ENCODE results near the gene RHD. TPM values are rescaled to one million over a fixed set of nuclear protein-coding genes. Genes with fewer than 3 reads are reported as not detected.
"Not testable (repeated sequence)": the region's sequence is repeated elsewhere in the genome, so short reads cannot be mapped to it uniquely, and the experiment has no call there.

RHD gene
- total RNA-seq, 1 donor from 2014 or later: not detected

DNA sequence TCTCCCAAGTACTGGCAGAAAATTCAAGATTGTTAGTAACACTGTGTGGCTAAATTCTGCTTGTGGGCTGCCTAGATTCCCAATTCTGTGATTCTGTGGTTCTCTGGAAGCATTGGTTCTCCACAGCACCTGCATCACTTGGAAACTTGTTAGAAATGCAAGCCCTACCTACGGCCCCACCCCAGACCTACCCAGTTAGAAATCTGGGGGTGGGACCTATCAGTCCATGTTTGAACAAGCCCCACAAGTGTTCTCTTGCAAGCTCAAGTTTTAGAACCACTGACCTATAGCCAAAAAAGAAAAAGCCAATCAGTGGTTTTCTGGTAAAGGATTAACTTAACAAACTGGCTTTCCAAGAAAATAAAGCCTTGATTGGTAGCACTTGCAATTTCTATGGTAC lies 35.9 kb downstream of the RHD start:
- DNase-seq (ENCODE audit: low read depth): not testable (repeated sequence)

DNA sequence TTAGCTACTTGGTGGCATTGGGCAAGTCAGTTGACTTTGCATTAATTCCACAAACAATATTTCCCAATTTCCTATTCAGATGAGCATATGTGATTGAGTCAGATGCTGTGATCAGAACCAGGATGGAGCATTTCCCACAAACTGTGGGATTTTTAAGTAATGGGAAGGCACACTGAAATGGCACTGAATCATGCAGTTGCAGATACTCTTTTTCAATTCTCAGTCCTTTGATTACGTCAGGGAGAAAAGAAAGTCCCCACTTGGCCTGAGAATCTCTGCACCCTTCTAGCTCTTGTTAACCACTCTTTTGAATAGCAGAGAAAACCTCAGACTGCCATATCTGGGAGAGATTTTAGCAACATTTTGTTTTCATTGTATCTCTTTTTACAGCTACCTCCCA lies 36.8 kb downstream of the RHD start:
- DNase-seq (ENCODE audit: low read depth): not testable (repeated sequence)

DNA sequence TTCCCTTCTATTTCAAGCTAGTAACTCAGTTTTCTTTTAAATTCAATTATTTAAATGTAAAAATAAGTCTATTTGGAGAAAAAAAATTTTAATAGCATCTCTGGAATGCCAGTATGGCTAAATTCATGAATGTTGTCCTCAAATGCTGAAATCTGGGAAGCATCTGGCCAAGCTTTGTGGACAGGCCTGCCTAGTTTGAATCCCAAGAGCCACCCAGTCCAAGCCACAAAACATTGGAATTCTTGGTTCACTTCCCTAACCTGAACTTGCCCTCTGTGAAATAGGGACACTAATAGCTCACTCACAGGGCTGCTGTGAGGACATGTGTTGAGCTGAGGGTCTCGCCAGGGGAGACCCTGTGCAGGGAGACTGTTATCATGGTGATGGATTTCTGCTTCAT lies 37.2 kb downstream of the RHD start:
- not testable (repeated sequence) for DNase-seq (ENCODE audit: low read depth)

DNA sequence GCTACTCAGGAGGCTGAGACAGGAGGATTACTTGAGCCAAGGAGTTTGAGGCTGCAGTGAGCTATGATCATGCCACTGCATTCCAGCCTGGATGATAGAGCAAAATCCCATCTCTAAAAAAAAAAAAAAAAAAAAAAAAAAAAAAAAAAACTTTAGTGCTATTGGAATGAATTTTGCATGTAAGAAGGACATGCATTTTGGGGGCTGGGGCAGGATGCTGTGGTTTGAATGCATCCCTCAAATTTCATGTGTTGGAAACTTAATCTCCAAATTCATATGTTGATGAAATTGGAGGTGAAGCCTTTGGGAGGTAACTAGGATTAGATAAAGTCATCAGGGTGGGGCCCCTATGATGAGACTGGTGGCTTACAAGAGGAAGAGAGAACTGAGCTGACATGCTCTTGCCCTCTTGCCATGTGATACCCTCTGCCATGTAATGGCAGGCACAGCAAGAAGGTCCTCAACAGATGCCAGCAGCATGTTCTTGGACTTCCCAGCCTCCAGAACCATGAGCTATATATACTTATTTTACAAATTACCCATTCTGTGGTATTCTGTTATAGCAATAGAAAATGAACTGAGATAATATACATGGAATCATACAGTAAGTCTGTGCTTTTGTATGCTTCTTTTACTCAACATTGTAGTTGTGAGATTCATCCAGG lies 40.6 kb downstream of the RHD start:
- not testable (repeated sequence) for DNase-seq (ENCODE audit: low read depth)

DNA sequence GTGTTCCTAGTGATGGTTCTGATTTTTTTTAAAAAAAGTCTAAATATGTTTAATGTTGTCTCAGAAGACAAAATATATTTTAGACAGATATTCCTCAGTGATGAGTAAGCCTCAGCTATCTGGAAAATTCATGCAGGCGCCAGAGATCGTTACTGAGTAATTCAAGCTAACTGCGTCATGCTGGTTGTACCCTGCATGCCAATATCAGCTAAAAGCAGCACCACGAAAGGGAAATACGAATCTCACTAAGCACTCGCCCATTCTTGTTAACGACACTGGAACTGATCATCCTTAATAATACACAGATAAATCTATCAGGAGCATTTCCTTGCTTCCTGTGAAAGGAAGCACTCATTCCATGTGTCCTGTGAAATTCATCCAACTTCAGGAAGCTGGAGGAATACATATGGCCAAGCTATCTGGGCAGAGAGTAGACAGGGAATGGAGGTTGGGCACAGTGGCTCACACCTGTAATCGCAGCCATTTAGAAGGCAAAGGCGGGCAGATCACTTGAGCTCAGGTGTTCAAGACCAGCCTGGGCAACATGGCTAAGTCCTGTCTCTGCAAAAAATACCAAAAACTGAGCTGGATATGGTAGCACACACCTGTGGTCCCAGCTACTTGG lies 48.1 kb downstream of the RHD start:
- peak; percentile 15 for DNase-seq (ENCODE audit: low read depth)

DNA sequence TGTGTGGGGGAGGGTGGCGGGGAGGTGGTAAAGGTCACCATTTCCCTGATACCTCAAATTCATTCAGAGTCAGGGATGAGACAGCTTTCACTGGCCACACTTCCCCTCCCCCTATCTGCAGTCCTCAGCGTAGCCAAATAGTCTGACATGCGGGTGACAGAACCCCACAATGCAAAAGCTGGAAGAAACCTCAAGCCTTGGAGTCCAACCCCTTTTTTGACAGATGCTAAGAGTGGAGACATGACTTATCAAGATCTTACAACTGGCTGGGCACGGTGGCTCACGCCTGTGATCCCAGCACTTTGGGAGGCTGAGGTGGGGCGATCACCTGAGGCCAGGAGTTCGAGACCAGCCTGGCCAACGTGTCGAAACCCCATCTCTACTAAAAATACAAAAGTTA lies 49.8 kb downstream of the RHD start:
- DNase-seq (ENCODE audit: low read depth): not testable (repeated sequence)

DNA sequence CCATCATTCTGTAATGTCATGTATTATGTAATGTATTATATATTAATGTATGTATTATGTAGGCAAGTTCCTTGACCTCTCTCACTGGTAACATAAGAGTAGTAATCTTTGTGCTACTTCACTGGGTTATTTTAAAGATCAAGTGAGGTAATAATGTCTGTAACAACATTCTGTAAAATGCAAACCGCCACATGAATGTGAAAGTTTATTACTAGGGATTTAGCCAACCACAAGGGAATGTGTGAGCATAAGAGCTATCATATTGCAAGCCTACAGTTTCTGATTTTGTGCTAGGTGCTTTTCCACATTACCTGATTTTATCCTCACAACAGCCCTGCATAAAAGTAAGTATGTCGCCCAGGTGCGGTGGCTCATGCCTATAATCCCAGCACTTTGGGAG lies 52.1 kb downstream of the RHD start:
- DNase-seq (ENCODE audit: low read depth): not testable (repeated sequence)

DNA sequence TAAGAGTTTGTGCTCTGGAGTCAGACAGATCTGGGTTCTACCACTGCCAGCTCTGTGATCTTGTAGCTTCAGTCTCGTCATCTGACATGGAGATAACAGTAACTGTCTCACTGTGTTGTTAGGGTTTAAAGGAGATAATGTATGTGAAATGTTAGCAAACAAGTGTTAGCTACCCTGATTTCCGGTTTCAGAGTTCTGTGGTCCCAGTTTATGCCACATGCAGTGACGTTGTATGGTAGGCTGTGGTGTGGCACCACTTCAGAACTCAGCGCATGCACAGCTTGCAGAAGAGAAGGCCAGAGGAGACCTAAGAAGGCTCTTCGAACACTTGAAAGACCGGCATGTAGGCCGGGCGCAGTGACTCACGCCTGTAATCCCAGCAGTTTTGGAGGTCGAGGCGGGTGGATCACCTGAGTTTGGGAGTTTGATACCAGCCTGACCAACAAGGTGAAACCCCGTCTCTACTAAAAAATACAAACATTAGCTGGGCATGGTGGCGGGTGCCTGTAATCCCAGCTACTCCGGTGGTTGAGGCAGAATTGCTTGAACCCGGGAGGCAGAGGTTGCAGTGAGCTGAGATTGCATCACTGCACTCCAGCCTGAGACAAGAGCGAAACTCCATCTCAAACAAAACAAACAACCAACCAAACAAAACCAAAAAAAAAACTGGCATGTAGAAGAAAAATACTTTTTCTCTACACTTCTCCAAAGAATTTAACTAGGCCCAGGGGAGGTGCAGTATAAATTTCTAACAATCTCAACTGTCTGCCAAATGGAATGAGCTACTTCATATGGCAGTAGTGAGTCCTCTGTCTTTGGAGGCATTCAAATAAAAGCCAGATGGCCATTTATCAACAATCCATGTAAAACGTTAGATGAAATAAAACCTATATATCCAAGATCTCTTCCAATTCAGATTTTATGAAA lies 55.8 kb downstream of the RHD start:
- not testable (repeated sequence) for DNase-seq (ENCODE audit: low read depth)

DNA sequence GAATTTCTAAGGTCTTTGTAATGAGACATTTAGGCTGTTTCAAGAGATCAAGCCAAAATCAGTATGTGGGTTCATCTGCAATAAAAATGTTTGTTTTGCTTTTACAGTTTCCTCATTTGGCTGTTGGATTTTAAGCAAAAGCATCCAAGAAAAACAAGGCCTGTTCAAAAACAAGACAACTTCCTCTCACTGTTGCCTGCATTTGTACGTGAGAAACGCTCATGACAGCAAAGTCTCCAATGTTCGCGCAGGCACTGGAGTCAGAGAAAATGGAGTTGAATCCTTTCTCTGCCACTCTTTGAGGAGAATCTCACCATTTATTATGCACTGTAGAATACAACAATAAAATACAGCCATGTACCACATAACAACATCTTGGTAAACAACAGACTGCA lies 56.5 kb downstream of the RHD start:
- DNase-seq (ENCODE audit: low read depth): not testable (repeated sequence)

DNA sequence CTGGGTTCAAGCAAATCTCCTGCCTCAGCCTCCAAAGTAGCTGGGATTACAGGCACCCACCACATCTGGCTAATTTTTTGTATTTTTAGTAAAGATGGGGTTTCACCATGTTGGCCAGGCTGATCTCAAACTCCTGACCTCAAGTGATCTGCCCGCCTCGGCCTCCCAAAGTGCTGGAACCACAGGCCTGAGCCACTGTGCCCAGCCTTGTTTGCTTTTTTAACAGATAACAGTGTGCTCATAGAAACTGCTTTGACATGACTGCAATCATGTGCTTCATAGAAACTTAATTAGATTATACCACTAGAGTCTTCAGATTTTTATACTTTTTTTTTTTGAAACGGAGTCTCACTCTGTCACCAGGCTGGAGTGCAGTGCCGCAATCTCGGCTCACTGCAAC lies 57.0 kb downstream of the RHD start:
- not testable (repeated sequence) for DNase-seq (ENCODE audit: low read depth)

DNA sequence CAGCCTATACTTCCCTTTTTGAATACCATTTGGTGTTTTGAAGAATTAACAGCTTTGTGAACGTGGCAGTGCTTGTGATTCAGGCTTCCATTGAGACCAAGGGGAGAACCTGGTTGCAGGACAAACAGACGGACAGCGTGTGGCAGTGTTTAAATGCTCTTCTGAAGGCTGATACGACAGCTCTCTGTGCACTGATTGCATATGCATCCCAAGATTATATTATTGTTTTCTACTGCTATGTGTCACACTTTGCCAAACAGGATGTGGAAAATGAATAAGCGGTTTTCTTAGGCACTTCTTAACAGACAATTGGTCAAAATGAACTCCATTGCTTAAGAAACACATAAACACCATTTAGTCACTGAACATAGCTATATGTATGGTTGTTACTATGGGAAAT lies 57.6 kb downstream of the RHD start:
- peak; percentile 31 for DNase-seq (ENCODE audit: low read depth)

DNA sequence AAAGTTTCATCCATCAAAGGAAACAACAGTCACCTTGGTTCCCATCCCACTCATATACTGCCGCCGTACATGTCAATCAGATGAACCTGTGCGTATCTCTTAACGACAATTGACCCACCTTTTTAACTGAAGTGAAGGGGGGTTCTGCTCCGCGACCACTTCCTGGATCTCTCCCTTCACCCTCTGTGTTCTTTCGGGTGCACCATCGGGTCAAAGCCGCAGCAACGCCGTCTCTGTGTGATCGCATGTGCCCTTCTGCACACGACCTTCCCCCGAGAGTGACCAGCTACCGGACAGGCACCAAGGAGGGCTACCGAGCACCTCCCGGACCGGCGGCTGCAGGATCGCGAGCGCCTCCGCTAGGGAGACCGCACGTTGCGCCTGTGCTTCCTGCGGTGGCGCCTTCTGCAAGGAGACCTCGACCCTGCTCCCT lies 64.6 kb downstream of the RHD start:
- DNase-seq (ENCODE audit: low read depth): not testable (repeated sequence)

DNA sequence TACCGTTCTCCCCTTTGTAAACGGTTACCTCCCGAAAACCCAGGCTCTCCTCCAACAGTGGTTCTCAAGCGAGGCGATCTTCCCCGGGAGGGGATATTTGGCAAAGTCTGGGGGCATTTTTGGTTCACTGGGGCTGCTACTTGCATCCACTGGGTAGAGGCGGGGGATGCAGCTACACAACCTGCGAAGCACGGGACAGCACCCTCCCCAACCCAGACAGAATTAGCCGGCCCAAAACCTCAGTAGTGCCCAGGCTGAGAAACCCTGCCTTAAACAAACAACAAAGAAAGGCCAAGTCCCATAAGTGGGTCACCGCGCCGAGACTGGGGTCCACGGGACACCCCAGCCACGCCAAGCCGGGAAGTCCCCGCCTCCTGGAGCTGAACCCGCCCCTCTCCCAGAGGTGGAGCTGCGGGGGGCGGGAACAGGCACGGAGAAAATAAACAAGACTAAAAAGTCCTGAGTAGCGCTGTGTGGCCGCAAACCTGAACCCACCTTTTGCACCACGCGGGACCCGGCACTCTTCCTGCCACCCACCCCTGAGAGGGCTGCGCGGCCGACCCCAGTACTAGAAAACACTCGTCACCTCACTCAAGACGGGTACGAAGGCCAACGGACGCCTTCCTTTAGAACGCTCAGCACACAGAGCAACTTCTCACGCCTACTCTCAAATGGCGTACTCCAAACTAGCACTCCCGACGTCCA lies 65.3 kb downstream of the RHD start:
- not testable (repeated sequence) for DNase-seq (ENCODE audit: low read depth)

DNA sequence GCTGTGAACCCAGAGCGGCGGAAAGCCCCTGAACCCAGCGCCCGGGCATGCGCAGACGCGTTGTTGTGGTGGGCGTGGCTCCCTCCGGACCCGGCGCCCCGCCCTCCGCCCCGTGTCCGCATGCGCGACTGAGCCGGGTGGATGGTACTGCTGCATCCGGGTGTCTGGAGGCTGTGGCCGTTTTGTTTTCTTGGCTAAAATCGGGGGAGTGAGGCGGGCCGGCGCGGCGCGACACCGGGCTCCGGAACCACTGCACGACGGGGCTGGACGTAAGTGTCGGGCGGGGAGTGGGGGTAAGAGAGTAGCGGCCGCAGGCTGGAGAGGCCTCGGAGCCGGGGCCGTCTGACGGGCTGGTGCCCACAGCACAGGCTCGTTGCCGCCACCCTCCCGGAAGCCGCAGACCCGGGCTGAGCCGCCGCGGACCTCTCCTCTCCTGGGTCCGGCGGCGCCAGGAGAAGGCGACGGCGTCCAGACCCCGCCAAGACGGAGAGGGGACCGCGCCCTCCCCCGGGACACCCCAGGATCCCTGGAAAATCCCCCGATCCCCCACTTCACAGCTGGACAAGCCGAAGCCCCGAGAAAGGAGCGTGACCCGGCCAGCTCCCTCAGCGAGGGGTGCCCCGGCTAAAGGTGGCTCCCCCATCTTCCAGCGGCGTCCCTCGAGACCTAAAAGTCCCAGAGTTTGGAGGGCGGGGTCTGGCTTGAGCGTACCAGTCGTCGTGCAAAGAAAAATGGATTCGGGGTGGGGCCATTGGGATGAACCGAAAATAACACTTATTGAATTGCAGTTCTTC lies 66.1 kb downstream of the RHD start, which contains the start of gene TMEM50A:
Gene TMEM50A, plus strand, starts transcription at position 147 of the 794 bp plus-strand sequence. CDS start 2,153 bp downstream, outside the sequence.
- peak; percentile 62 for DNase-seq (ENCODE audit: low read depth)

DNA sequence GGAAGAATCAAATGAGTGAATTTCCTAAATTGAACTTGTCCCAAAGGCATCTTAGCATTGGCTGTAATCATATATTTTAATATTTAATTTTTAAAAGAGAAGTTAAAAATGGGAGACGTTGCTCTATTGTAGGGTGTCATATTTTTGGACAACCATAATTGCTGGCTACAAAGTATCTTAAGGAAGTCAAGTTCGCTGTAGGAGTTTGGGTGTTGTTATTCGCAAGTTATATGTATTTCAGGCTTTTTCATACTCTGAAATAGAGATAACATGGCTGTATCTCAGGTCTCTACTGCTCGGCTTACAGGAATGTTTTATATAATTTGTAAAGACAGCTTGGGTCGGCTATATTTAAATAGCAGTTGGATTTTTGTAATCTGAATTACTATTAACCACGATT lies 66.7 kb downstream of the RHD start:
- no peak for DNase-seq (ENCODE audit: low read depth)

DNA sequence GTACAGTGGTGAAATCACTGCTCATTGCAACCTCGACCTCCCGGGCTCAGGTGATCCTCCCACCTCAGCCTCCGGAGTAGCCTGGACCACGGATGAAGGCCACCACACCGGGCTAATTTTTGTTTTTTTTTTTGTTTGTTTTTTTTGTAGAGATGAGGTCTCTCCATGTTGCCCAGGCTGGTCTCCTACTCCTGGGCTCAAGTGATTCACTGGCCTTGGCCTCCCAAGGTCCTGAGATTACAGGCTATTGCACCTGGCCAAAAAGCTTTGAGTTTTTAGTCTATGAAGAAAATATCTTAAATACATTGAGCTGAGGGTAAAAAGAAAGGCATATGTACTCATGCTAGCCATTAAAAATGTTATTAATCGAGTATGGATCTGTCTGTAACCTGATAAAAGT lies 69.4 kb downstream of the RHD start:
- no peak for DNase-seq (ENCODE audit: low read depth)

DNA sequence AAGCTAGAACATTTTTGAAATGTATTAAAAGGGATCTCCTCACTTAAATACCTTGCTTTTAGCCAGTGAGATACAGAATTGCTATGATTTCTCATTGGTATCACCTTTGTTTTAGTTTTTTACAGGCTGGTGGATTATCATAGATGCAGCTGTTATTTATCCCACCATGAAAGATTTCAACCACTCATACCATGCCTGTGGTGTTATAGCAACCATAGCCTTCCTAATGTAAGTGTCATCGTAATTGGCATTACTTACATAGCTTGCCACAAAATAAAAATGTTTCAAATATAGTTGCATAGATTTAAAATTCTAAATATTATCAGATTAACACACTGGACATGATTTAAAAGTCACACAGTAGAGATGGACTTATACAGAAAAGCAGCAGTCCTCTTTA lies 70.5 kb downstream of the RHD start:
- no peak for DNase-seq (ENCODE audit: low read depth)

DNA sequence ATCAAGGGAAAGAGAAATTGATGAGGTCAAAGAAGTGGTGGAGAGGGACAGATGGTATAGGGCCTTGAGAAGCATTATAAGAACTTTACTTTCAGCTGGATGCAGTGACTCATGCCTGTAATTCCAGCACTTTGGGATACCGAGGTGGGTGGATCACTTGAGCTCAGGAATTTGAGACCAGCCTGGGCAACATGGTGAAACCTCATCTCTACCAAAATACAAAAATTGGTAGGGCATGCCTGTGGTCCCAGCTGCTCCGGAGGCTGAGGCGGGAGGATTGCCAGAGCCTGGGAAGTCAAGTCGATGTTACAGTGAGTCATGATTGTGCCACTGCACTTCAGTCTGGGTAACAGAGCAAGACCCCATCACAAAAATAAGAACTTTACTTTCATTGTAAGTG lies 71.6 kb downstream of the RHD start:
- DNase-seq (ENCODE audit: low read depth): peak; percentile 41

DNA sequence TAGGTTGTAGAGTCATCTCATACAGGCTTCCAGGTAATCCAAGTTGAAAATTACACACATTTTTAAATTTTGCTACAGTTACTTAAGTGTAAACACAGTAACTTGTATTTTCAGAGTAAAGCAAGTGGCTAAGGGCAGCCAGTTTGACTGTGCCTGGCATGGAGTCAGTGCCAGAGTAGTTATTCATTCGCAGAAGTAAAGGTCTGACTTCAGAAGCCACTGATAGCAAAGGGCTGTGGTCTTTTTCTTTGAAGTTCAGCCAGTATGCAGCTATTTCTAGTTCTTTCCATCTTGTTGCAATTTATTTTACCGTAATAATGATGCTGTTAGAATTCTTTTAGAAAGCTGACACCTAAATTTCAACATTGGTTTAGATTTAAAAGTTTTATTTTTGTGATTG lies 75.2 kb downstream of the RHD start:
- no peak for DNase-seq (ENCODE audit: low read depth)

DNA sequence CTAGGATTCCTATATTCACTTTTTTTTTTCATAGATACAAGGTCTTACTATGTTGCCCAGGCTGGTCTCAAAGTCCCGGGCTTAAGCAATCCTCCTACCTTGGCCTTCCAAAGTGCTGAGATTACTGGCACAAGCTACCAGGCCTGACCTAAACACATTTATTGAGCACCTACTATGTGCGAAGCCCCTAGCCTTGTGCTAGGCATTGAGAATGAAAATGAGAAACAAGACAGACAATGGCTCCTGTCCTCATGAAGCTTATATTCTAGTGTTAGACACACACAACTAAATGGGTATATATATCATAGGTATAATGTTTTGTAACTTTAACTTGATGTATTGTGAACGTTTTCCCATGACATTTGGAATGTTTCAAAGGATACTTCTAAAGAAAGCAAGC lies 77.3 kb downstream of the RHD start:
- DNase-seq (ENCODE audit: low read depth): no peak

DNA sequence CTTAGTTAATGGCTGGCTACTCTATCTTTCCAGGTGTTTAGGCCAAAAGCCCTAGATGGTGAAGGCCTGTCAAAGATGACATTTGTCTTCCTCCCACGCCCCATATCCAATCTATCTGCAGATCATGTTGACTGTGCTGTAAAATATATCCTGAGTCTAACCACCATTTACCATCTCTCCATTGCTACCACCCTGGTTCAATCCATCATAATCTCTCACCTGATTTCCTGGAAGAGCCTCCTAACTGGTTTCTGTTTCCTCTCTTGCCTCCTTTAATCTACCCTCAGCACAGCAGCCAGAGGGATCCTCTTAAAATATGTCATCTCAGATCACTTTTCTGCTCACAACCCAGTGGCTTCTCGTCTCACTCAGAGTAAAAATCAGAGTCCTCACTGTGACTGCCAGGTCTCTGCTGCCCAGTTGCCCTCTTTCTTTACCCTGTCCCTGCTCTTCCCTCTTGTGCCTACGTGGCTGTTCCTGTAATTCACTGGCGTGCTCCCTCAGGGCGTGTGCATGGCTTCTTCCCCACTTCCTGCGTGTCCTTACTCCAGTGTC lies 83.6 kb downstream of the RHD start:
- no peak for DNase-seq (ENCODE audit: low read depth)

Data from renal cortical epithelial cell (primary cell).